Keratinocyte (primary cell): ENCODE measurements around the gene QPRT.

ENCODE experiments used
- EZH2 ChIP-seq: IDR thresholded peaks from one replicate; pipeline ENCODE4 v1.6.1; 2012; ENCODE audit warnings: inconsistent platforms, mild to moderate bottlenecking, low read length, moderate library complexity
- TF ChIP-seq, protein P1 (sequence below), 3 experiments: IDR thresholded peaks in 1 of 3; conservative IDR thresholded peaks in 1 of 3; optimal IDR thresholded peaks in 1 of 3; 2 replicates in 2 of 3; 3 replicates in 1 of 3; pipeline versions ENCODE3 to v1.5.1; 2011; ENCODE audit warnings: low read length in 3 of 3, mild to moderate bottlenecking in 3 of 3, moderate library complexity in 2 of 3, control low read depth in 1 of 3, inconsistent platforms in 1 of 3; ENCODE audit not compliant: insufficient read depth in 2 of 3; ENCODE audit errors: extremely low read depth in 1 of 3

DNA sequence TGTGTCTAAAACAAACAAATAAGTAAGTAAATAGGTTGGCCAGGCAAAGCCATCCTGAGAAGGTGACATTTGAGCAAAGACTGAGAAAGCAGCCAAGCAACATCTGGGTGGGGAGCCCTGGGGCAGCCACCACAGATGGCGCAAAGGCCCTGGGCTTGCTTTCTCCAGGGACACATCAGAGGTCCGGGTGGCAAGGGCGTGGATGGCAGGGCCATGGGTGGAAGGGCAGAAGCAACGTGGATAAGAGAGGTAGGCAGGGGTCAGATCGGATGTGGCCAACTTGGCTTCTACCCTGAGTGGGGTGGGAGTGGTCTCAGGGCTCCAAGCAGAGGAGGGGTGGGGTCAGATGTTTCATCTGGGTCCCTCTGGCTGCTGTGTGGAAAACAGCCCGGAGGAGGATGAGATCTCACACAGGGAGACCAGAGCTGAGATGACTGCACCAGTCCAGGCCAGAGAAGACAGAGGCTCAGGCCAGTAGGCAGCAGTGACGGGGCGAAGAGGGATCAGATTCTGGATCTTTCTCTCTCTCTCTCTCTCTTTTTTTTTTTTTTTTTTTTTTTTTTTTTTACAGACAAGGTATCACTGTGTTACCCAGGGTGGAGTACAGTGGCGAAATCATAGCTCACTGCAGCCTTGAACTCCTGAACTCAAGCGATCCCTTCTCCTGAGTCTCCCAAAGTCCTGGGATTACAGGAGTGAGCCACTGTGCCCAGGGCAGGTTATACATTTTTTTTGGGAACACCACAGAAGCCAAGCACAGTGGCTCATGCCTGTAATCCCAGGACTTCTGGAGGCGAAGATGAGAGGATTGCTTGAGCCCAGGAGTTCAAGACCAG, 22.1 kb upstream of the QPRT start:
- TF ChIP-seq, protein P1, sequence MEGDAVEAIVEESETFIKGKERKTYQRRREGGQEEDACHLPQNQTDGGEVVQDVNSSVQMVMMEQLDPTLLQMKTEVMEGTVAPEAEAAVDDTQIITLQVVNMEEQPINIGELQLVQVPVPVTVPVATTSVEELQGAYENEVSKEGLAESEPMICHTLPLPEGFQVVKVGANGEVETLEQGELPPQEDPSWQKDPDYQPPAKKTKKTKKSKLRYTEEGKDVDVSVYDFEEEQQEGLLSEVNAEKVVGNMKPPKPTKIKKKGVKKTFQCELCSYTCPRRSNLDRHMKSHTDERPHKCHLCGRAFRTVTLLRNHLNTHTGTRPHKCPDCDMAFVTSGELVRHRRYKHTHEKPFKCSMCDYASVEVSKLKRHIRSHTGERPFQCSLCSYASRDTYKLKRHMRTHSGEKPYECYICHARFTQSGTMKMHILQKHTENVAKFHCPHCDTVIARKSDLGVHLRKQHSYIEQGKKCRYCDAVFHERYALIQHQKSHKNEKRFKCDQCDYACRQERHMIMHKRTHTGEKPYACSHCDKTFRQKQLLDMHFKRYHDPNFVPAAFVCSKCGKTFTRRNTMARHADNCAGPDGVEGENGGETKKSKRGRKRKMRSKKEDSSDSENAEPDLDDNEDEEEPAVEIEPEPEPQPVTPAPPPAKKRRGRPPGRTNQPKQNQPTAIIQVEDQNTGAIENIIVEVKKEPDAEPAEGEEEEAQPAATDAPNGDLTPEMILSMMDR (optimal IDR thresholded peaks at IDR 0.05 in 1 of 3, IDR thresholded peaks at IDR 0.05 in 1 of 3, conservative IDR thresholded peaks at IDR 0.05 in 1 of 3; ENCODE audit: extremely low read depth in 1 of 3, insufficient read depth in 2 of 3, low read length in 3 of 3) = no peak
- no peak for TF ChIP-seq EZH2
